Activated CD8-positive, alpha-beta memory T cell treated with anti-CD3 and anti-CD28 coated beads for 24 hours (primary cell): ENCODE measurements around the gene TMEM44.
A peak's percentile ranks its signal among the peaks of the same experiment; 100 is the strongest.

Source experiments
- DNase-seq: peaks from one replicate; pipeline ENCODE4 v3.0.0-alpha.2; 2020

Gene TMEM44

DNA sequence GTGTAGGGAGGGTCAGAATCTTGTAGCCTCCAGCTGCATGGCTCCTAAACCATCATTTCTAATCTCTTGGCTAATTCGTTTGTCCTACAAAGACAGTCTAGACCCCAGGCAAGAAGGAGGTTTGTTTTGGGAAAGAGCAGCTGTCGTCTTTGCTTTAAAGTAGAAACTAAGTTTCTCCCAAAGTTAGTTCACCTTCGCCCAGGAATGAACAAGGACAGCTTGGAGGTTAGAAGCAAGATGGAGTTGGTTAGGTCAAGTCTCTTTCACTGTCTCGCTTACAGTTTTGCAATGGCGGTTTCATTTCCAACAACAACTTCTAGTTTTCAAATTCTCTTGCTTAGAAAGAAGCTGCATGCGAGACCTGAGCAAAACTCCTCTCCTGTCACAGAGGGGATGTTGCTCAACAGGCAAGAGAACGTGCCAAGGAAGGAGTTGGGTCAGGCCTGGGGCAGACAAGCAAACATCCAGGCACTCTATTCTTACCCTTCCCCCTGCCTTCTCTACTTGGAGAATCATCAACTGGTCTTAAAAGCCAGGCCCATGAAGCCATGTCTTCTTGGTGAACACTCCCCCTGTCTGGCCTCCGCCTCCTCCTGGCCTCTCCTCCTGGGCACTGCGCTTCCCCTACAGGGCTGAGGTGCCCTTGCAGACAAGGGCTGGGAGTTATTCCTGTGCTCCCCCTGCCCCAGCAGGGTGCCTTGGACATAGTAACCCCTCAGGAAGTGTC, 57.6 kb downstream of the TMEM44 start:
- no peak for DNase-seq

DNA sequence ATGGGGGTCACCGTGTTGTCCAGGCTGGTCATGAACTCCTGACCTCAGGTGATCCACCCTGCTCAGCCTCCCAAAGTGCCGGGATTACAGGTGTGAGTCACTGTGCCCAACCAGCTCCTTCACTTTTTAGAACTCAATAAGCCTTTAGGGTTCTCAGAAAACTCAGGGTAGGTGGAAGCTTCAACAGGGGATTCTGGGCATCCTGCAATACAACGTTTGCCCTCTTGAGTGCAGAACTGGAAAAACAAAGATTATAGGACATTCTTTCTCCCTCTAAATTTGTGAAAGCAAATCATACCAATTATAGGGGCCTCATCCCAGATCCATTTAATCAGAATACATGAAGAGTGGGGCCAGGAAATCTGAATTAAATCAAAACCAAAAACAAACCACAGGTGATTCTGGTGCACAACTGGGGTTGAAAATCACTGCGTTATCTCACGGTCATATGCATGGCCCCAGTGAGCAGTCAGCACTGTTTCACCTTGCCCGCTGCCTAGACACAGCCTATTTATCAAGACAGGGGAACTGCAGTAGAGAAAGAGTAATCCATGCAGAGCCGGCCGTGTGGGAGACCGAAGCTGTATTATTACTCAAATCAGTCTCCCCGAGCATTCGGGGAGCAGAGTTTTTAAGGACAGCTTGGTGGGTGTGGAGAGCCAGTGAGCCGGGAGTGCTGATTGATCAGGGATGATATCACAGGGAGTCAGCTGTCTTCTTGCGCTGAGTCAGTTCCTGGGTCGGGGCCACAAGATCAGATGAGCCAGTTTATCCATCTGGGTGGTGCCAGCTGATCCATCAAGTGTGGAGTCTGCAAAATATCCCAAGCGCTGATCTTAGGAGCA, 58.4 kb downstream of the TMEM44 start:
- DNase-seq = no peak

DNA sequence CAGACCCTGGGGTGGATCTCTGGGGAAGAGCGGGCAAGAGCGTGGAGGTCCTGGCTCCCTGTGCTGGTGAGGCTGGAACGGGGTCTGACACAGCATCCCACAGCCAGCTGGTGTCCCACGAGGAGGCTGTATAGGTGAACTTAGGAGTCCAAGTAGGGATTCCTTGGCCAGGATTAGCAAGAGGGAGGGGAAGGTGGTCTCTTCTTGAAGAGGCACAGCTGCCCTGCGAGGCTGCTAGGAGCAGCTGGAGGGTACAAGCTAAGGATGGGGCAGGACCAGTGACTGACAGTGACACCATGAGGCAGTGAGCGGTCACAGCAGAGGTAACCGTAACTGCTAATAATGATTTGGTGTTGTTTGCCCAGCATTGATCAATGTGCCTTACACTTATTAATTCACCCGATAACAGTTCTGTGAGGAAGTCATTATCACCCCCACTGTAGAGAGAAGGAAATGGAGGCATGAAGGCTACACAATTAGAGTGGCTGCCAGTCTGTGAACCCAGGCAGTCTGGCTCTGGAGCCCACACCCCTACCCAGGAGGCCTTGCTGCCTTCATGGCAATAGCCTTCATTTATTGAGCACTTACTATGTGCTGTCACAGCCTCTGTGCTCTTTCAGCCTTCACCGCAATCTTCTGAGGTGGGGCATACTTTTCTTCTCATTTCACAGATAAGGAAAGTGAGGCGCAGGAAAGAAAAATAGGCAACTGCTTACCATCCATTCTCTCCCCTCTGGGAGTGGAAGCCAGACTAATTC, 59.4 kb downstream of the TMEM44 start:
- peak; percentile 68 for DNase-seq

DNA sequence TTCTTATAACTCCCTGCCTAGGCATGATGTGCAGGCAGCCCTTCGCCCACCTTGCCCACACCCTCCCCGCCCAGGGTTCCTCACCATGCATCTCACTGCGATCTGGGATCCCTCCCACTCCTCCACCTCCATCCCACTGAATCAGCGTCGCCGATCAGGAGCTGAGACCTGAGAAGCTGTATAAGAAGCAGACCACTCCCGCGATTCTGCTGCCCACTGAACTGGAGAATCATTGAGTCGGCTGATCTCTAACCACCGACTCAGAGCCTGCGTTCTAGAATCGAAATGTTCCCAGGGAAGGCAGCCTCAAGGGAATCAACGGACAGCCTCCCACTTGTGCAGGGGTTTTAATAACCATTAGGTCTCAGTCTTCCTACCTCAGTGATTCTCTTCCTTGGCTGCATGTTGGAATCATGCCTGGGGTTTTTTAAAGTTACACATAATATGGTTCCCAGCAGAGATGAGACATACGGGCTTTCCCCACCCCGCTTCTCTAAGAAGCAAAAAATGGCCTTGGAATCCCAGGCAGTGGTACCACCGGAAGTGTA, 60.2 kb downstream of the TMEM44 start:
- no peak for DNase-seq

DNA sequence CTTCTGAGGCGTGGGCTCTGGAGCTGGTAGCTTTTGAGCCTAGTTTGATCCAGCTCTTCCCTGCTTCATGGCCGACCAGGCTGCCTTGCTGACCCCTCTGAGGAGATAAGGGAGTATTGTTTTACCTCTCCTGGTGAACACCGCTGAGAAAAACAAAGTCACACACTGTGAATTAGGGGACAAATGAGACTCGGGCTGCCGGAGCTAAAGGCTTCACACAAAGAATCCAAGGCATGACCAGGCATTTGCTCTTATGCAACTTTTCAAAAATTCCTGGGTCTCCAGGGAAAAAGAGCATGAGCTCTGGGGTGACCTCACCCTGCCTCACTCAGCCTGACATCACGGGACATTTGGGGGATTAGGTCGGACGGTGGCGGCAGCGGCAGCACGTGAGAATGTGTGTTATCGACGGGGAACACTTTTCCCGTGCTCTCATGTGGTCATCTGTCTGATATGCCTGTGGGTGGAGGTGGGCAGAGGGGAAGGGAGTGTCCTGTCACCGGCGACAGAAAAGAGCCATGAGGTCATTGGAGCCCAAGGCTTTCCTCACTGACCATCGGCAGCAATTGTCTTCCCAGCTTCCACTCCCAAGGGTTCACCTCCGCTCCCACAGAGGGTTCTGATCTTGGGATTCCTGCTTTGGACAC, 61.0 kb downstream of the TMEM44 start:
- DNase-seq = no peak

DNA sequence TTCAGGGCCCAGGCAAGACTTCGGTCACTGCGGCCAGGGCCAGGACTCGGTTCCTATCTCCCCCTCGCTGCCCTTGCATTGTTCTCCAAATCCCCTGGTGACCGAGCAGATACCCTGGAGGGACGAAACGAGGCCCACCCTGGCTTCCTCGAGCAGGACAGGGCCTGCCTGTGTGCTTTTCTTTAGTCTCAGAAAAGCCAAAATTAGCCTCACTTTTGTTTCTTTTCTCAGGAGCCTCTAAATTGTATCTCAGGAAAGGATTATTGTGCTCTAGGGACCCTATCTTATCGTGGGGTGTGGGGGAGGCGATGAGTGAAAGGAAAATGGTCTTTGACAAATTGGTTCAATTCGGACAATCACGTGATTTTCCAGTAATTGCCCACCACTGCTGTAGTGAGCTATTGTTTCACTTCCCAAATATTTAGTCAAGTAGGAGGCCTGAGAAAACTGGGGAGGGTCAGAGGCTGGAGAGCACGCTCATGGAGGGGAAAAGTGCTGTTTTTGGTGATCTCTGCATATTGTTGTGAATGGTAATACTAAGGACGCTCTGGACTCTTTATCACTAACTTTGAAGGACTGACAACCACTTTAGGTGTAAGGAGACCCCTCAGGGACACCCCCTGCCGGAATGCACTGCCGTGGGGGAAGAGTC, 61.6 kb downstream of the TMEM44 start:
- no peak for DNase-seq

DNA sequence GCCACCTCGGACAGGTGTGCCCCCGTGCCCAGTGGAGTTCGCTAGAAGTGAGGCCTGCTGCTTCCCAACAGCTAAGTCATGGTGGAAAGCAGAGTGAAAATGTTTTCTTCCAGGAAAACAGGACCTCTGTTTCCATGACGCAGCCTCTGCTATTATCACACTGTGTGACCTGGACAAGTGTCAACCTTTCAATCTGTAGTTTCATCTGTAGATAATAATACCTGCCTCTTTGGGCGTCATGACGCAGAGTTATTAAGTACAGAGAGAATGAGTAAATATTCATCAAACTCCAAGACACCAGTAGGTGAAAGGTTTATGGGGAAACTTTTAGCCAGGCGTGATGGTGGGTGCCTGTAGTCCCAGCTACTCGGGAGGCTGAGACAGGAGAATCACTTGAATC, 62.3 kb downstream of the TMEM44 start:
- DNase-seq = no peak

DNA sequence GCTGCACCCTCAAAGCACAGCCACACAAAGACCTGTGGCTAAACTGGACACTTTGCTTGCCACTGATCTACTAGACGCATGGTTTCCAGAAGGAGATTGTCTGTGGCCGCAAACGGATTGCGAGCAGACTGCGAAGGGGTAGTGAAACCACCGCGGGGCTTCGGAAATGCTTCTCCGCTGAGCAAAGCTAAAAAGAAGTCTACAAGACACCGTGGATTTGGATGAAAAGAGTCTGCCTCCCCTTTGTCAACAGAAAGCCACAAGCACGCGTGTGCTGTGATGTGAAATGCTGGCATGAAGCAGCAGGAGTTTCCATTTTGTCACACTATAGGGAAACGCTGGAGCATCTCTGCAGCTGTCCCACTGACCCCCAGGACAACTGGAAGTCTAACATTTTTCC, 63.0 kb downstream of the TMEM44 start:
- no peak for DNase-seq

DNA sequence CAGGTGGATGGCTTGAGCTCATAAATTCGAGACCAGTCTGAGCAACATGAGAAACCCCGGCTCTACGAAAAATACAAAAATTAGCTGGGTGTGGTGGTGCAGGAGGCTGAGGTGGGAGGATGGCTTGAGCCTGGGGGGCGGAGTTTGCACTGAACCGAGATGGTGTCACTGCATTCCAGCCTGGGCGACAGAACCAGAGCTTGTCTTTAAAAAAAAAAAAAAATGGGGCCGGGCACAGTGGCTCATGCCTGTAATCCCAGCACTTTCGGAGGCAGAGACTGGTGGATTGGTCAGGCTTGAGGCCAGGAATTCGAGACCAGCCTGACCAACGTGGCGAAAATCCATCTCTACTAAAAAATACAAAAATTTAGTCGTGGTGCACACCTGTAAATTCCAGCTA, 64.0 kb downstream of the TMEM44 start:
- no peak for DNase-seq

DNA sequence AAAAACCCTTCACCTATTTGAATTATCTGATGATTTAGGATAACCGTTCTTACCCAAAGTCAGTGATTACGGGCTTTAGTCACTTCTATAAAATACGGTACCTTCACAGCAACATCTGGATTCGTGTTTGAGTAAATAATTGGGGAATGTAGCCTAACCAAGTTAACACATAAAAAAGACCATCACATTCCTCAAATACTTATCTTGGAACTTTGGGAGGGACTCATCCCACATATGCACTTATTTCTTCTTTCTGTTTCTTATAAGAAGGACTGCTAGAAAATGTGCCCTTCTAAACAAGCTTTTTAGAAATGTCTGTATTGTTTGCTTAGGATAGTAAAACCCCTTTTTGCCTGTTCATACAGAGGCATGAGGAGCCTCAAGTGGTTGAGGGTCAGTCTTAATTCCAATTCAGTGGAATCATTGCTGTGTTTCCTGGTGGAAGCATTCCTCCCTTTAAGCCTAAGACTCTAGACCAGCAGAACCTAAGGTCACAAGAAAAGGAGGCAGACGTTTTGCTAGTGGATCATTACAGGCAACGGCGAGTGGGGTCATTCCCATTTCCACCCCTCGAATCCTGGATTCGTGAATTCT, 67.5 kb downstream of the TMEM44 start:
- DNase-seq = no peak

DNA sequence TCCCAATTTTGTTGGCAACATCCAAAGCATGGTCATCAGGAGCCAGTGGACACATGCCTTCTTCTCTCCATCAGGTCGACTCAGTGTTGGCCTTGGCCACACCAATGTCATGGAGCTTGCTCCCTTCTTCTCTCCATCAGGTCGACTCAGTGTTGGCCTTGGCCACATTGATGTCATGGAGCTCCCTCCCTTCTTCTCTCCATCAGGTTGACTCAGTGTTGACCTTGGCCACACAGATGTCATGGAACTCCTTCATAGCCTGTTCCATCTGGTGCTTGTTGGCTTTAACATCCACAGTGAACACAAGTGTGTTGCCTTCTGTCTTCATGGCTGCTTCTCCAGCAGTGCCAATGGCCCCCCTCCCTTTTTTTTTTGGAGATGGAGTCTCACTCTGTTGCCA, 70.2 kb downstream of the TMEM44 start:
- no peak for DNase-seq

DNA sequence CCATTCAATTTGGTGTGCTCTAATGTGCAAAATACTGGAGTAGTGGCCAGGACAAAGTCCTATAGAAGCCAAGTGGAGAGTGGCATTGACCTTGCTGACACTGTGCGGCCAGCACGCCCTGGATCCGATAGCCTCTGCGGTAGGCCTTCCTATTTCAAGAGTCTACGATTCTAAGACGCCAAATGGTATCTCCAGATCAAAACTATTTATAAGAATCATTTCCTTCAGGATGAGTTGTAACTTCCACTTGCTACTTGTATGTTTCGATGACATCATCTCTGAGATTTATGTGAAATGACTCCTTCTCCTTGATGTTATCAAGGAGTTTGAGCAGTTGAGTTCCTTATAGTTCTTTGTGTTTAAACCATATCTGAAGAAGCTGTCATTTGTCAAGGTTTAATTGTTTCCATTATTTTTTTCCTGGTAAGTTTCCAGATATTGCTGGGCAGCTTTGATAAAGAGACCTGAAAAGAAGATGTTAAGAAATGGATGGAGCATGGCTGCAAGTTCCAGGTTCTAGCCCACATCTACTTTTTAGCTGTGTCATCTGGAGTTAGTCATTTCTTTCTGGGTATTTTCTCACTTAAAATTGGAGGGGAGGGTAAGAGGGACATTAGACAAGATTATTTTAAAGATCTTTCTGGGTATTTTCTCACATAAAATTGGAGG, 71.8 kb downstream of the TMEM44 start:
- DNase-seq = no peak

DNA sequence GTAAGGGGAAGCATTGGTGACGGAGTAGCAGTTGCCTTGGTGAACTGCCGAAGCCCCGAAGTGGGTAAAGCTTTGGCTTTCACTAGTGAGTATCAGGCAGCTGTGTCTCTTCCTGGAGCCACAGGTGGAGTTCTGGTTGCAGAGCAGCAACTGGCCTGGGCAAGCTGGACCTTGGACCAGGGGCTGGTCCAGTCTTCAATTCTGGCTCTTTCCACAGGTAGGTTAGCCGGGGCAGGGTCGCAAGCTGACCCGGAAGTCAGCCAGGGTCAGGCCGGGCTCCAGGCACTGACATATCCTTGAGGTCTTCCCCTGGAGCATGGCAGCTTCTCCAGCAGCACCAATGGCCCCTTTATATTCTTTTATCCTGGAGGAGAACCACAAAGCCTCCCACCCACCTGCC, 73.2 kb downstream of the TMEM44 start:
- DNase-seq = no peak

DNA sequence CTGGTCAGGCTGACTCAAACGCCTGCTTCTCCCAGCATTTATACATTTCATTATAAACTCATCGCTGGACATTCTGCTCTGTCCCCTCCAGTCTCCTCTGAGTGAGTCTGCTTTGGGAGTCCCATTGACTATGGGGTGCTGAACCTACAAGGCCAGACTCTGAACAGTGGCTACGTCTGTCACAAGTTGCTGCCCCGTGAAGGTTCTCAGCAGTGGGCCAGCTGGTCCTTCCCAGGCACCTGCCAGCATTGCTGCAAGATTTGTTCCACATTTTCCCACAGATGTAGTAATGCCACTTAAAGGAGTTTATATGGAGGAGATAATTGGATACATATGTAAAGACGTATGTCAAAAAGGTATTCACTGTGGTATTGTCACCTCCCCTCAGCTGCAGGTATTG, 73.7 kb downstream of the TMEM44 start:
- no peak for DNase-seq

DNA sequence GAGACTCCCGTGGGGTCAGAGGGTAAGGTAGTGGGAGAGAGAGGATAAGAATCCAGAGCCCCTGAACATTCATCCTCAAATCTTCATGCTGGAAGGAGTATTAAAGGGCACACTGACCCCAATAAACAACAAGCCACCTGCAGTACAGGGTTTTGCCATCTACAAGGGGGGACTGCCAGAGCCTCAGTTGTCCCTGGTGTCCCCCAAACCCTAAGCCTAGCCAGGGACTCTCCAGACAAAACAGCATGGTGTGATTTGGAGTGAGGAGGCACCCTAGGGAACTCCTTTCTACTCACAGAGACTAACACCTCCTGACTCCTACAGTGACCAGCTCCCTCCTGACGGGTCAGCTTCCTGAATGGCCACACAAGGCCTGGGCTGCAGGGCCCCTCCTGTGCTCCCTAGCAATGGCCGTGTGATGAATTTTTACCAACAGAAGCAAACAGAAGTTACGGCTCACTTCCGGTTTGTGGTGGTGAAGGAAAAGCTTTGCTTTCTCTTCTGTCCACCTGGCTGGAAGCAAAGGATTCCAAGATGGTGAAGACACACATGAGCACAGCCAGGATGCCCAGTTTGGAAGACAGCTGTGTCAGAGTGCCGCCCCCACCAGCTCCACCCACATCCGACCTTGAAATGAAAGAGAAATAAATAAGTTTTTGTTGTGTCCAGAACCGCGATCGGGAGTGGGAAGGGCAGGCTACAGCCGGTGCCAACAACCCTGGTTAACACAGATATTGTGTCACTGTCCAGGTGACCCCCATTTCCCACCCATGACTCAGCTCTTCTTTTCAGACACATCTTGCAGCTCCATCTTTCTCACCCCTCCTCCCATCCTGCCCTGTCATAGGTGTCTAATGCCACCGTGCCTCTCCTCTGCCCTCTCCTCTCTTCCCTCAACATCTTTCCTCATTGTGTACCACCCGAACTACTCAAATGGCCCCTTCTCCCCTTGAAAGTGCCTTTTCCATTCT, 76.8 kb downstream of the TMEM44 start:
- DNase-seq = no peak

DNA sequence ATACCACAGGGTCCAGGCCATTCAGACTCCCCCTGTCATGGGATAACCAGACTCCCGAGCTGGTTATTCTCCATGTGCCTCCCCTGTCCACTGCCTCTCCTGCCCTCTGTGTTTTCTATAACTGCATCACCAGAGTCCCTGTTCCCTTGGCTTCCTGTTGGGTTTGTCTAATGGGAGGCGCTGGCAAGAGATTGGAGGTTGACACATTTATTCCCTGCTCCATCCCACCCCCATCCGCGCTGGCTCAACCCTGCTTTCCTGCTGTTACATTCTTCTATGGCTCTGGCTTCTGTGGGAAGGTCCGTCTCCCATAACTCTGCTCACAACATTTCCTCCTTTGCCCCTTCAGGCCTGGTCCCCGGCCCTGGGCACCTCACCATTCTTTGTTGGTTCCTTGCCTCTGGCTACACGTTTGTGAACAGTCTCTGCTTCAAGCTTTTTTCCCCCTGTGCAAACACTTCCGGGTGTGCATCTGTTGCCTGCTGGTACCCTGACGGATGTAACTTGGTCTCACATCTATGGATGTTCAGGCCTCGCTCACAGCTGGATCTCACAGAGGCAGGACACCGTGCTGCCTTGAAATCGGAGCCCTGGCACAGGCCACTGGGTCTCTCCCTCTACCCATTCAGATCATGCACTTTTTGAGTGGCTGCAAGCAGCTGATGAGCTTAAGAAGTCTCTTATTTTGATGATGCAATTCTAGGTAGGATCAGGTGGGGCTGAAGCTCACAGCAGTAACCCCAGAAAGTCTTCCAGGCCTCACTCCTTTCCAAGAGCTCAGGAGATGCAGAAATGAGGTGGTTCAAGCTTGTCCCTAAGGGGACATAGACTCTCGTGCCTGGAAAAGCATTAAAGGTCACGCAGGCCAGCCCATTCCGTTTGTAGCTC, 77.8 kb downstream of the TMEM44 start:
- no peak for DNase-seq

DNA sequence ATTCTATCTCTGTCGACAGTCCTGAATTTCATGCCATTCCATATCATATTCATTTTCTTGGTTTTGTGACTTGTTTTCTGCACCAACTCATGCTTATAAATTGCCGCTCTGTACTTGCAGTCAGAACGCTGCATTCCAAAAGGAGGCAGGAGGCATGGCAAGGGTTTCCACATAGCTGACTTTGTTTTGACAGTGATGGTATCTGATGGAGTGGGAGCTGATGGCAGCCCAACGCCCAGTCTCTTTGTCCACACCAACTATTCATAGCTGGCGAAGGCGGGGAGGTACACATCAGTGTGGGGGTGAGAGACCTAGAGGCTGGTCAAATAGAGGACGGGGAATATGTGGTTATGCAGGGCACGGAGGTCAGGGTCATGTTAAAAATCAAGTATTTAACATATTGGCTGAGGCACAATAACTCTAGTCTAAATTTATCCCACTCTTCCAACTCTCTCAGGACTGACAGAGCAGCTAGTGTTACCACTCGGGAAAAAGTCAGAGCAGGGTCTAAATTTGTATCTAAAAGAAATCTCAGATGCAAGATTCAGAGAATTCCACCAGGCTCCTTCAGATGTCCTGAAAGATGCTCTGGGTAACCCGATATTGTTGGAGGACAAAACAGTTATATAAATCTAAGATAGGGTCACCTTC, 78.6 kb downstream of the TMEM44 start:
- DNase-seq = no peak

DNA sequence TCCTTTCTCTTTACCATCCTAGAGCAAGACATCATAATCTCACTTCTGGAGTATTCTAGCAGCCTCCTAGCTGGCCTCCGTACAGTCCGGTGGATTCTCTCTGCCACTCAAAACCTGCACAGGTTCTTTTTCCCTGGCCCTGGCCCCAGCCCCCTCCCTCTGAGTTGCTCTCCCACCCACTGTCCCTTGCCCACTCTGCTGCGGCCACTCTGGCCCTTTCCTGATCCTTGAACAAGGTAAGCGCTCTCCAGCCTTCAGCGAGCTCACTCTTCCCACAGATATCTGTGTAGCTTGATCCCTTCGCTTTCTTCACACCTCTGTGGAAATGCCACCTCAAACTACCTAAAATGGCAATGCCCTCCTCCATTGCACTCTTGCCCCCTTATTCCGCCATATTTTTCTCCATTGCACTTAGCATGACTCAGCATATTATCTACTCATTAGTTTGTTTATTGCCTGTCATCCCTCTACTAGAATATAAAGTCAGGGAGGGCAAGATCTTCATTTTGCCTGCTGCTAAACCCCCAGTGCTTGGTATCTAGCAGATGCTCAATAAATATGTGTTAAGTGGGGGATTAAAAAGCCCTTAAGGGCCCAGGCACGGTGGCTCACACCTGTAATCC, 80.8 kb downstream of the TMEM44 start:
- no peak for DNase-seq
